Lower leg skin (tissue), 4 donors: Measurements from ENCODE around the gene KRTAP10-7. TPM values are rescaled to one million over a fixed set of nuclear protein-coding genes. Genes with fewer than 3 reads are reported as not detected.

Experiments used
- DNase-seq, 2 donors: peaks; one replicate each; pipeline ENCODE4 v3.0.0-alpha.2; 2019; ENCODE audit warnings: low spot score in 2 of 2
- H3K4me3 ChIP-seq: fragments of 200-600 bp; sonication (generic); 2 replicates; pipeline ENCODE4 v1.5.1; 2017; ENCODE audit warnings: mild to moderate bottlenecking, low read depth; ENCODE audit not compliant: poor library complexity, severe bottlenecking
- CTCF ChIP-seq, 3 donors: fragments of 450-650 bp; IDR thresholded peaks; one replicate each; pipeline ENCODE4 v1.5.1; 2016; ENCODE audit warnings: antibody characterized with exemption in 3 of 3, mild to moderate bottlenecking in 3 of 3, moderate library complexity in 2 of 3
- POLR2A ChIP-seq, 2 donors: fragments of 450-650 bp; IDR thresholded peaks; one replicate each; pipeline ENCODE4 v1.6.1; 2016 to 2017; ENCODE audit warnings: antibody characterized with exemption in 2 of 2, mild to moderate bottlenecking in 1 of 2, moderate library complexity in 1 of 2
- WGBS, 2 donors: methylation state at CpG; one replicate each; pipeline ENCODE4 v1.1.5; 2018; 5-methylcytosine and 5-hydroxymethylcytosine counted together
- intact Hi-C: fragments of 100-400 bp; cut with DNase I; formaldehyde crosslinking; loops from one replicate; pipeline ENCODE4 v1.15.0; 2023; ENCODE audit warnings: low total_unique reads
- total RNA-seq, 4 donors: library from RNA; depleted of rRNA; stranded (reverse); fragments of >200 nt; gene quantifications; one replicate each; pipeline ENCODE4 v1.1.0, GENCODE V29; 2016

KRTAP10-7 gene
- total RNA-seq, 4 donors from 2014 or later: 2.4 to 11.0 TPM; not detected in 2

- peak in 1 of 2 donors; percentile 10 for DNase-seq
- 75 to 85% methylated on average over 23 to 29 of the region's 33 CpGs for WGBS, 2 donors
- no peak overlapping the region for H3K4me3 ChIP-seq
- TF ChIP-seq POLR2A (IDR thresholded peaks at IDR 0.05): no peak
- no peak for TF ChIP-seq CTCF (IDR thresholded peaks at IDR 0.05)
- intact Hi-C loops: no loop called here
Observed at GRCh38 chr21:44648557-44649311, 48.3 kb downstream of the KRTAP10-7 start.

GRCh38 chr21:44649521-44650100 lies 49.2 kb downstream of the KRTAP10-7 start:
- no peak overlapping the region for H3K4me3 ChIP-seq
- WGBS, 2 donors: 85 to 87% methylated on average over 18 of the region's 18 CpGs
- DNase-seq: peak; percentile 6 to 62
- no peak for TF ChIP-seq POLR2A (IDR thresholded peaks at IDR 0.05)
- no peak for TF ChIP-seq CTCF (IDR thresholded peaks at IDR 0.05)
- intact Hi-C loops: no loop called here

GRCh38 chr21:44650265-44650972 lies 50.0 kb downstream of the KRTAP10-7 start:
- intact Hi-C loops: no loop called here
- H3K4me3 ChIP-seq: no peak overlapping the region
- WGBS, 2 donors: 84 to 87% methylated on average over 20 of the region's 20 CpGs
- no peak for TF ChIP-seq POLR2A (IDR thresholded peaks at IDR 0.05)
- TF ChIP-seq CTCF (IDR thresholded peaks at IDR 0.05): no peak
- DNase-seq: peak; percentile 2 to 66

GRCh38 chr21:44650973-44651675 lies 50.7 kb downstream of the KRTAP10-7 start:
- H3K4me3 ChIP-seq: no peak overlapping the region
- 90 to 94% methylated on average over 12 of the region's 12 CpGs for WGBS, 2 donors
- peak; percentile 4 to 68 for DNase-seq
- TF ChIP-seq CTCF (IDR thresholded peaks at IDR 0.05) (no peak), POLR2A (IDR thresholded peaks at IDR 0.05) (no peak)
- intact Hi-C loops: no loop called here

Other genes with a start within 250 kb of the KRTAP10-7 start
- 1 to 10 TPM; 1.9 to 9.4 (median 2.2) TPM for gene TRPM2, start 247.0 kb upstream of the KRTAP10-7 start, total RNA-seq
- gene LRRC3, start 145.1 kb upstream of the KRTAP10-7 start, total RNA-seq: 1 to 10 TPM; 2.9 to 5.8 (median 3.2) TPM
- gene KRTAP10-1, start 60.4 kb upstream of the KRTAP10-7 start, total RNA-seq: 1 to 10 TPM in 1 of 4 donors, not detected in 3; 3.0 TPM
- 1 to 10 TPM in 1 of 4 donors, not detected in 3; 9.3 TPM for gene KRTAP10-2, start 49.1 kb upstream of the KRTAP10-7 start, total RNA-seq
- 1 to 10 TPM in 1 of 4 donors, not detected in 3; 4.8 TPM for gene KRTAP10-3, start 41.8 kb upstream of the KRTAP10-7 start, total RNA-seq
- gene KRTAP10-4, start 26.9 kb upstream of the KRTAP10-7 start, total RNA-seq: 1 to 10 TPM in 1 of 4 donors, not detected in 3; 6.3 TPM
- 1 to 10 TPM in 1 of 4 donors, not detected in 3; 6.1 TPM for gene KRTAP10-5, start 20.0 kb upstream of the KRTAP10-7 start, total RNA-seq
- 1 to 10 TPM in 1 of 4 donors, not detected in 3; 1.3 TPM for gene KRTAP10-6, start 8.1 kb upstream of the KRTAP10-7 start, total RNA-seq
- gene KRTAP10-8, start 11.5 kb downstream of the KRTAP10-7 start, total RNA-seq: 1 to 10 TPM in 1 of 4 donors, not detected in 3; 4.6 TPM
- 1 to 10 TPM in 1 of 4 donors, not detected in 3; 4.7 TPM for gene KRTAP10-9, start 26.5 kb downstream of the KRTAP10-7 start, total RNA-seq
- 1 to 10 TPM in 1 of 4 donors, not detected in 3; 5.3 TPM for gene KRTAP10-10, start 36.8 kb downstream of the KRTAP10-7 start, total RNA-seq
- 1 to 10 TPM in 1 of 4 donors, not detected in 3; 6.5 TPM for gene KRTAP10-11, start 45.8 kb downstream of the KRTAP10-7 start, total RNA-seq
- gene KRTAP12-4, start 54.1 kb downstream of the KRTAP10-7 start, total RNA-seq: not detected
- 10 to 100 TPM in 1 of 4 donors, not detected in 3; 13.2 TPM for gene KRTAP12-3, start 57.3 kb downstream of the KRTAP10-7 start, total RNA-seq
- 10 to 100 TPM in 1 of 4 donors, not detected in 3; 17.5 TPM for gene KRTAP12-2, start 66.3 kb downstream of the KRTAP10-7 start, total RNA-seq
- gene KRTAP12-1, start 81.6 kb downstream of the KRTAP10-7 start, total RNA-seq: 10 to 100 TPM in 1 of 4 donors, not detected in 3; 12.3 TPM
- gene KRTAP10-12, start 96.6 kb downstream of the KRTAP10-7 start, total RNA-seq: 1 to 10 TPM in 1 of 4 donors, not detected in 3; 2.1 TPM
- under 1 TPM in 1 of 4 donors, not detected in 3; 0.06 TPM for gene TSPEAR, start 111.0 kb downstream of the KRTAP10-7 start, total RNA-seq
- gene UBE2G2, start 201.2 kb downstream of the KRTAP10-7 start, total RNA-seq: 10 to 100 TPM; 37.2 to 61.8 (median 49.8) TPM
- 10 to 100 TPM; 35.6 to 52.6 (median 42.5) TPM for gene SUMO3, start 217.5 kb downstream of the KRTAP10-7 start, total RNA-seq